Activated naive CD4-positive, alpha-beta T cell treated with anti-CD3 and anti-CD28 coated beads, Interleukin-2, amount 10 ng/mL, durations not matched to agents 7 days and 5 days (primary cell): Measurements from ENCODE around the gene TBL2.
A peak's percentile ranks its signal among the peaks of the same experiment; 100 is the strongest.
"Not testable (repeated sequence)": the region's sequence is repeated elsewhere in the genome, so short reads cannot be mapped to it uniquely, and the experiment has no call there.

Experiments
- CTCF ChIA-PET: fragments of 350-600 bp; sonication (Branson Sonifier 250); formaldehyde crosslinking; loops from one replicate; lab custom pipeline; 2021; ENCODE audit warnings: antibody characterized with exemption; lab: Charles Lee
- DNase-seq: peaks from one replicate; pipeline ENCODE4 v3.0.0-alpha.2; 2020
- H3K27ac Mint-ChIP-seq: one replicate; pipeline ENCODE4 v1.8.0; 2021; ENCODE audit warnings: mild to moderate bottlenecking, moderate library complexity, mixed read lengths
- H3K27me3 Mint-ChIP-seq: one replicate; pipeline ENCODE4 v1.8.0; 2021; ENCODE audit warnings: mild to moderate bottlenecking, mixed read lengths
- H3K36me3 Mint-ChIP-seq: one replicate; pipeline ENCODE4 v1.8.0; 2021; ENCODE audit warnings: mixed read lengths
- H3K4me1 Mint-ChIP-seq: one replicate; pipeline ENCODE4 v1.8.0; 2021; ENCODE audit warnings: mixed read lengths
- H3K4me3 Mint-ChIP-seq: one replicate; pipeline ENCODE4 v1.8.0; 2021; ENCODE audit warnings: mild to moderate bottlenecking, moderate library complexity, mixed read lengths
- H3K9me3 Mint-ChIP-seq: one replicate; pipeline ENCODE4 v1.8.0; 2021; ENCODE audit warnings: mixed read lengths

TBL2 gene

DNA sequence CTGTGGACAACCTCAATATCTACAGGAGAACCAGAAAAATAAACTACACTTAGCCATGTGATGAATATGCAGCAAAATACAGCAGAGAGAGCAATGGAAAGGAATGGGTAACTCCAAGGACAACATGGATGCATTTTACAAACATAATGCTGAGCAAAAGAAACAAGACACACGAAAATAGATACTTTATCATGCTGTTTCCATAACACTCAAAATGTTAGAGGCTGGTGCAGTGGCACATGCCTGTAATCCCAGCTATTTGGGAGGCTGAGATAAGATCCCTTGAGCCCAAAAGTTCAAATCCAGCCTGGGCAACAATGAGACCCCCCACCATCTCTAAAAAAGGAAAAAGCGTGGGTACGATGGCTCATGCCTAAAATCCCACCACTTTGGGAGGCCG is 29.2 kb downstream of the TBL2 start:
- CTCF ChIA-PET: no interaction called here
- Mint-ChIP-seq H3K27me3 (no peaks in the 10 kb centered on the region), H3K36me3 (peaks cover 32% of the 10 kb centered on the region), H3K9me3 (no peaks in the 10 kb centered on the region), H3K4me1 (peaks cover 35% of the 10 kb centered on the region), H3K27ac (no peak overlapping the region), H3K4me3 (no peak overlapping the region)
- no peak for DNase-seq

DNA sequence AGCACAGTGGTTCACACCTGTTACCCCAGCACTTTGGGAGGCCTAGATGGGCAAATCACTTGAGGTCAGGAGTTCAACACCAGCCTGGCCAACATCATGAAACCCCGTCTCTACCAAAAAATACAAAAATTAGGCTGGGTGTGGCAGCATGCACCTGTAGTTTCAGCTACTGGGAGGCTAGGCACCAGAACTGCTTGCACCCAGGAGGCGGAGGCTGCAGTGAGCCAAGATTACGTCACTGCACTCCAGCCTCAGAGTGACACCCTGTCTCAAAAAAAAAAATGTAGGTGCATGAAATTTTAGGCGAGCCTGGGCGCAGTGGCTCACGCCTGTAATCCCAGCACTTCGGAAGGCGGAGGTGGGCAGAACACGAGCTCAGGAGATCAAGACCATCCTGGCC is 30.5 kb downstream of the TBL2 start:
- H3K27me3 Mint-ChIP-seq: no peaks in the 10 kb centered on the region
- CTCF ChIA-PET: interaction anchor here (0.6 kb wide), 1 partner anchor 33 kb away, joined by 4 read pairs; no protein-coding TSS in a partner anchor
- DNase-seq: no peak
- peaks cover 36% of the 10 kb centered on the region for H3K36me3 Mint-ChIP-seq
- H3K27ac Mint-ChIP-seq: no peak overlapping the region
- no peaks in the 10 kb centered on the region for H3K9me3 Mint-ChIP-seq
- H3K4me1 Mint-ChIP-seq: peaks cover 32% of the 10 kb centered on the region
- H3K4me3 Mint-ChIP-seq: no peak overlapping the region

DNA sequence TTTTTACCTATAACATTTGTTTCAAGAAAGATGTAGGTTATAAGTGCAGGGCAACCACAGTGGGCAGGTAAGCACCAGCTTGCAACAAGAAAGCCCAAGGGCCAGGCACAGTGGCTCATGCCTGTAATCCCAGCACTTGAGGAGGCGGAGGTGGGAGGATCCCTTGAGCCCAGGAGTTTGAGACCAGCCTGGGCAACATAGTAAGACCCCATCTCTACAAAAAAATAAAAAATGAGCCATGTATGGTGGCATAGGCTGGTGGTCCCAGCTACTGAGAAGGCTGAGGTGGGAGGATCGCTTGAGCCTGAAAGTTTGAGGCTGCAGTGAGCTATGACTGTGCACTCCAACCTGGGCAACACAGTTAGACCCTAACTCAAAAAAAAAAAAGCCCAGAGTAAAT is 33.7 kb downstream of the TBL2 start:
- DNase-seq: no peak
- Mint-ChIP-seq H3K27ac (no peak overlapping the region), H3K9me3 (no peaks in the 10 kb centered on the region), H3K4me1 (peaks cover 28% of the 10 kb centered on the region), H3K27me3 (no peaks in the 10 kb centered on the region), H3K36me3 (peaks cover 51% of the 10 kb centered on the region), H3K4me3 (no peak overlapping the region)
- CTCF ChIA-PET: no interaction called here

DNA sequence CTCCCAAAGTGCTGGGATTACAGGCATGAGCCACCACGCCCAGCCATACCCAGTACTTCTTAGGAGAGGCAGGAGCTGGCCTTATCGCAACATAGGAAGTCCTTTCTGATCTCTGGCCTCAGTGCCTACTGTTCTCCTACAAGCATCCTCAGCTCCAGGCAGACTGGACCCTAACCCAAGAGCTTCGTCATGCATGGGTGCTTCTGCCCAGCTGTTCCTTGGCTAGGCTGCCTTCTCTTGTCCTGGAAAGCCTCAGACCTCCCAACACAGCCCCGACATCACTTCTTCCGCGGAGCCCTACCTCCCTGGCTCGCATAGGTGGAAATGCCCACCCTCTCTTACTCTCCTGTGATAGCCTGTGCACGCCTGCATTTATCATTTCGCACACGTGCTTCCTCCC is 36.7 kb downstream of the TBL2 start:
- CTCF ChIA-PET: no interaction called here
- Mint-ChIP-seq H3K27me3 (no peaks in the 10 kb centered on the region), H3K27ac (no peak overlapping the region)

DNA sequence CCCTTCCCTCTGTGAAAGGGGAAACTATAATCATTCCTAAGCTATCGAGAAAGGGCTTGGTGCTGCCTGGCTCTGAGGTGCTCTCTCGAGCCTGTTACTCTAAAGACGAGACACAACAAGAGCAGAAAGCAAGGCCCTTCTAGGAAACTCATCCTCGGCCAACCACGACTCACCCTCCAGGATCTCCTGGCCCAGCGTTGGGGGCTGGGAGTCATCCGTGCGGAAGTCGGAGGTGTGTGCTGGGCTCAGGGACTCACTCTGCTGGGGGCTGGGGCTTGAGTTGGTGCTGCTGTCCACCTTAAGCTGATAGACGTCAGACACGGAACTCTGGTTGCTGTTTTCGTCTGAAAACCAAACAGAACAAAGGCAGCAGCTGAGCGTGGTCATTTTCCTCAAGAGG is 38.7 kb downstream of the TBL2 start:
- peaks cover 53% of the 10 kb centered on the region for H3K36me3 Mint-ChIP-seq
- CTCF ChIA-PET: no interaction called here

More for the DNA sequence above, 36.7 kb downstream of the TBL2 start:
- H3K36me3 Mint-ChIP-seq: peaks cover 54% of the 10 kb centered on the region
- no peak overlapping the region for H3K4me3 Mint-ChIP-seq
- peaks cover 5% of the 10 kb centered on the region for H3K4me1 Mint-ChIP-seq
- no peaks in the 10 kb centered on the region for H3K9me3 Mint-ChIP-seq
- no peak for DNase-seq

DNA sequence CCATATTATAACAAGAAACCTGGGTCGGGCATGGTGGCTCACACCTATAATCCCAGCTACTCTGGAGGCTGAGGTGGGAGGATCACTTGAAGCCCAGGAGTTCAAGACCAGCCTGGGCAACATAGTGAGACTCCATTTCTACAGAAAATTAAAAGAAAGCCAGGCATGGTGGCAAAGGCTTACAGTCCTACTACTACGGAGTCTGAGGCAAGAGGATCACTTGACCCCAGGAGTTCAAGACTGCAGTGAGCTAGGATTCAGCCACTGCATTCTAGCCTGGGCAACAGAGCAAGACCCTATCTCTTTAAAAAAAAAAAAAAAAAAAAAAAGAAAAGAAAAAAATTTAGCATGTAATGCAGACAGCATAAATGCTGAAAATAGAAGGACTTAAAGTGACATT is 39.9 kb downstream of the TBL2 start:
- H3K27ac Mint-ChIP-seq, H3K9me3 Mint-ChIP-seq, DNase-seq, H3K27me3 Mint-ChIP-seq, H3K4me1 Mint-ChIP-seq, H3K4me3 Mint-ChIP-seq: not testable (repeated sequence)
- CTCF ChIA-PET: interaction anchor here (0.6 kb wide), 1 partner anchor 90 kb away, joined by 3 read pairs; no protein-coding TSS in a partner anchor
- H3K36me3 Mint-ChIP-seq: peaks cover 51% of the 10 kb centered on the region

More for the DNA sequence above, 38.7 kb downstream of the TBL2 start:
- H3K27ac Mint-ChIP-seq: no peak overlapping the region
- no peaks in the 10 kb centered on the region for H3K9me3 Mint-ChIP-seq
- DNase-seq: no peak
- no peaks in the 10 kb centered on the region for H3K27me3 Mint-ChIP-seq
- no peak overlapping the region for H3K4me3 Mint-ChIP-seq
- H3K4me1 Mint-ChIP-seq: no peaks in the 10 kb centered on the region

DNA sequence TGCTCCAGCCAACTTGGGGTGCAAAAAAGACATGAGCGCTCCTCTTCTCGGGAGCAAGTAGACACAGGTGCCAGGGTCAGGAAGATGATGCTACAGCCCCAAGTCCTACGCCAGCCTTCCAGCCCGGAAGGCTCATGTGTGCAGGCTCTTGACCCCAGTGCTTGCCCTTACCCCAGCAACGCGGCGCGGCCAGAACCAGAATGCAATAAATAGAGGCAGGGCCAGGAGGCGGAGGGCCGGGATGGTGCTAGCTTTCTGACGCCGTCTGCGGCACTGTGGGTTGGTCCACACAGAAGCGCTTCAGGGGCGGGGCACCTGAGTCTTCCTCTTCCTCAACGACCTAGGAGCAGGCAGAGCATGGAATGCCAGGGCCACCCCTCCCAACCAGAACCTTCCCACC is 41.3 kb downstream of the TBL2 start:
- no peaks in the 10 kb centered on the region for H3K4me1 Mint-ChIP-seq
- H3K4me3 Mint-ChIP-seq: no peak overlapping the region
- CTCF ChIA-PET: interaction anchor here (0.6 kb wide), 1 partner anchor 17 kb away, joined by 3 read pairs; no protein-coding TSS in a partner anchor
- peaks cover 44% of the 10 kb centered on the region for H3K36me3 Mint-ChIP-seq
- peak overlapping the region; percentile 26 for H3K27ac Mint-ChIP-seq
- no peaks in the 10 kb centered on the region for H3K27me3 Mint-ChIP-seq
- no peak for DNase-seq
- no peaks in the 10 kb centered on the region for H3K9me3 Mint-ChIP-seq

DNA sequence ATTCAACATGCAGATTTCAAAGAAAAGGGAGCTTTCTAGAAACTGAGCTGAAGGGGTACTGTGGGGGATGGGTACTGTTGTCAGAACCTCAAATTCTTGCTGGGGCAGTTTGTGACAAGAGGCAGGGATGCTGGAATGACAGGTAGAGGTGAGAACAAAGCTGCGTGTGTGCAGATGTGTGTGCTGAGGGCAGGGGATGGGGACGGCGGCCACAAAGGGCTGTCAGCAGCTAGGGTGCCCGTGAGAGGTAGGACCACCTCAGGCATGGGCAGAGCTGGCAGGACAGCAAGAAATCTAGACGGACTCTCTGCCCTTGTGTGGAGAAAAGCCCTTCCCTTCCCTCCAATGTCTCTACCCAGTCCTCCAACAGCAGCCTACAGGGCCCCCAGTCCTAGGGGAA is 41.9 kb downstream of the TBL2 start:
- CTCF ChIA-PET: interaction anchor here (0.6 kb wide), 1 partner anchor 17 kb away, joined by 3 read pairs; no protein-coding TSS in a partner anchor
- Mint-ChIP-seq H3K36me3 (peaks cover 40% of the 10 kb centered on the region), H3K27ac (no peak overlapping the region)

DNA sequence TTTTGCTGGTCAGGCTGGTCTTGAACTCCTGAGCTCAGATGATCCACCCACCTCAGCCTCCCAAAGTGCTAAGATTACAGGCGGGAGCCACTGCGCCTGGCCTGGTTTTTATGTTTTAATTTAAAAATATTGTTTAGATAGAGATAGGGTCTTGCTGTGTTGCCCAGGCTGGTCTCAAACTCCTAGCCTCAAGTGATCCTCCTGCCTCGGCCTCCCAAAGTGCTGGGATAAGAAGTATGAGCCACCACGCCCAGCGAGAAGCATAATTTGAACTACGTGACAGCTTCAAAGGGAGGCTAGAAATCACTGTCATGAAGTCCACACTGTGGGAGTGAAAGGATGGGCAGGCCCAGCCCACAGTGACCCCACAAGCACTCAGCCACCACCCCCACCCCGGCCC is 42.5 kb downstream of the TBL2 start:
- H3K4me1 Mint-ChIP-seq, CTCF ChIA-PET: not testable (repeated sequence)

More for the DNA sequence above, 41.9 kb downstream of the TBL2 start:
- H3K4me1 Mint-ChIP-seq: no peaks in the 10 kb centered on the region
- no peak overlapping the region for H3K4me3 Mint-ChIP-seq
- no peaks in the 10 kb centered on the region for H3K27me3 Mint-ChIP-seq
- DNase-seq: no peak
- H3K9me3 Mint-ChIP-seq: no peaks in the 10 kb centered on the region

DNA sequence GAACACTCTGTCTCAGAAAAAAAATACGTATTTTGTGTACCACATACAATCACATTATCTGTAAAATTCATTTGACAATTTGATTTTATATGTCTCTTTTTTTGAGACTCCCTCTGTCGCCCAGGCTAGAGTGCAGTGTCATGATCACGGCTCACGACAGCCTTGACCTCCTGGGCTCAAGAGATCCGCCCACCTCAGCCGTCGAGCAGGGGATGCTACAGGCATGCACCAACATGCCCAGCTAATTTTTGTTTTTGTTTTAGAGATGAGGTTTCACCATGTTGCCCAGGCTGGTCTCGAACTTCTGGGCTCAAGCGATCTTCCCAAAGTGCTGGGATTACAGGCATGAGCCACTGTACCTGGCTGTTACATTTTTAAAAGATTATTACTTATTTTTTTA is 44.6 kb downstream of the TBL2 start:
- no peak for DNase-seq
- Mint-ChIP-seq H3K9me3 (no peaks in the 10 kb centered on the region), H3K4me3 (no peak overlapping the region), H3K36me3 (peaks cover 31% of the 10 kb centered on the region), H3K4me1 (peaks cover 2% of the 10 kb centered on the region), H3K27me3 (no peaks in the 10 kb centered on the region), H3K27ac (no peak overlapping the region)
- CTCF ChIA-PET: no interaction called here

More for the DNA sequence above, 42.5 kb downstream of the TBL2 start:
- not testable (repeated sequence) for H3K27ac Mint-ChIP-seq, H3K27me3 Mint-ChIP-seq, H3K4me3 Mint-ChIP-seq, DNase-seq, H3K9me3 Mint-ChIP-seq
- H3K36me3 Mint-ChIP-seq: peaks cover 37% of the 10 kb centered on the region

DNA sequence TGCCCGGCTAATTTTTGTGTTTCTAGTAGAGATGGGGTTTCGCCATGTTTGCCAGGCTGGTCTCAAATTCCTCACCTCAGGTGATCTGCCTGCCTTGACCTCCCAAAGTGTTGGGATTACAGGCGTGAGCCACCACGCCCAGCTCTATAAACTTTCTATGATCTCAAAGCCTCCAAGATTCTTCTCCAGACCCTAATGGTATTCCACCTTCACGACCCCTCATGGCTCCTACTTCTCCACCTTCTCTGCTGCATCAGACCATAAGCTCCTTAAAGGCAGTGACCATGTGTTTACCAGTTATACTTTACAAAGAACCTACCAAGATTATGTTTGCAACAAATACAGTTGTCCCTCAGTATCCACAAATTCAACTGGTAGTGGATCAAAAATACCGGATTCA is 46.2 kb downstream of the TBL2 start:
- Mint-ChIP-seq H3K36me3 (peaks cover 20% of the 10 kb centered on the region), H3K27ac (peak overlapping the region; percentile 24), H3K4me1 (peaks cover 15% of the 10 kb centered on the region), H3K4me3 (no peak overlapping the region), H3K27me3 (no peaks in the 10 kb centered on the region), H3K9me3 (no peaks in the 10 kb centered on the region)
- CTCF ChIA-PET: no interaction called here
- DNase-seq: no peak

DNA sequence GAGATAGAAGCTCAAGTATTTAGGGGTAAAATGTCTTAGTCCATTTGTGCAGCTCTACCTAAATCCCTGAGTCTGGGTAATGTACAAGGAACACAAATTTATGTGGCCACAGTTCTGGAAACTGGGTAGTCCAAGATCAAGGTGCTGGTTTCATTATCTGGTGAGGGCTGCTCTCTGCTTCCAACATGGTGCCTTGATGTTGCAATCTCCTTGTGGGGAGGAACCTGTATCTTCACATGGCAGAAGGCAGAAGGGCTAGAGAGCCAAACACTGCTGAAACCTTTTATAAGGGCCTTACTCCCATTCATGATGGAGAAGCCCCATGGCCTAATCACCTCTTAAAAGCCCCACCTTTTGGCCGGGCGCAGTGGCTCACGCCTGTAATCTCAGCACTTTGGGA is 47.6 kb downstream of the TBL2 start:
- peaks cover 27% of the 10 kb centered on the region for H3K4me1 Mint-ChIP-seq
- peaks cover 10% of the 10 kb centered on the region for H3K36me3 Mint-ChIP-seq
- no peak overlapping the region for H3K27ac Mint-ChIP-seq
- CTCF ChIA-PET: no interaction called here
- no peaks in the 10 kb centered on the region for H3K27me3 Mint-ChIP-seq
- no peaks in the 10 kb centered on the region for H3K9me3 Mint-ChIP-seq
- H3K4me3 Mint-ChIP-seq: no peak overlapping the region
- no peak for DNase-seq

DNA sequence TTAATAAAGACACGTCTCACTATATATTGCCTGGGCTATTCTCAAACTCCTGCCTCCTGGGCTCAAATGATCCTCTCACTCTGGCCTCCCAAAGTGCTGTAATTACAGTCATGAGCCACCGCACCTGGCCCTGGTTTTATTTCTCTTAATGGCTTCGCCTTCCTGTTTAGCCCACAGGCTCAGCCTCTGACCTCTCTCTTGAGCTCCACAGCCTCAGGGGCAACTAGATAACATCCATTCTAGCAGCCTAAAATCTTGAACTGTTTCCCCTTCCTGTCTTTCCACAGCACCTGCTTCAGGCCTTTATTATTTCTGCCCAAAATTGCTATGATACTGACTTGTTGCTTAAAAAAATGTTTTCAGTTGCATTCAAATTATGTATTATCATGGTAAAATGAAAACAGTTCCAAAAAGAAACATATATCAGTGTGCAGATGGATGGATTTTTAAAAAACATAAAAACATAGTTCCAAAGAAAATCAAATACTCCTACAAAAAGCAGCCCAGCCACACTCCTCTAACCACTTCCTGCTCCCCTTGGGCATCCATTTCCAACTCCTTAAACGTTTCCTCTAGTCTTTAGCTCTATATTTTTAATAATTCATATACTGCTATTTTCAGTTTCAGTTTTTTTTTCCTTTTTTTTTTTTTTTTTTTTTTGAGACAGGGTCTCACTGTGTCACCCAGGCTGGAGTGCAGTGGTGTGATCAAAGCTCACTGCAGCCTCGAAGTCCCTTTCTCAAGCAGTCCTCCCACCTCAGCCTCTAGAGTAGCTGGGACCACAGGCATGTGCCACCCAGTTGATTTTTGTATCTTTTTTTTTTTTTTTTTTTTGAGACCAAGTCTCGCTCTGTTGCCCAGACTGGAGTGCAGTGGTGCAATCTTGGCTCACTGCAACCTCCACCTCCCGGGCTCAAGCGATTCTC is 51.2 kb downstream of the TBL2 start:
- no peaks in the 10 kb centered on the region for H3K9me3 Mint-ChIP-seq
- peaks cover 5% of the 10 kb centered on the region for H3K36me3 Mint-ChIP-seq
- peak overlapping the region; percentile 19 for H3K4me3 Mint-ChIP-seq
- H3K27ac Mint-ChIP-seq: peak overlapping the region; percentile 93
- no peaks in the 10 kb centered on the region for H3K27me3 Mint-ChIP-seq
- peak; percentile 43 for DNase-seq
- CTCF ChIA-PET: interaction anchor here (1.0 to 1.4 kb wide), 2 partner anchors 8 to 39 kb away, joined by 3 read pairs; no protein-coding TSS in a partner anchor
- H3K4me1 Mint-ChIP-seq: peaks cover 54% of the 10 kb centered on the region

DNA sequence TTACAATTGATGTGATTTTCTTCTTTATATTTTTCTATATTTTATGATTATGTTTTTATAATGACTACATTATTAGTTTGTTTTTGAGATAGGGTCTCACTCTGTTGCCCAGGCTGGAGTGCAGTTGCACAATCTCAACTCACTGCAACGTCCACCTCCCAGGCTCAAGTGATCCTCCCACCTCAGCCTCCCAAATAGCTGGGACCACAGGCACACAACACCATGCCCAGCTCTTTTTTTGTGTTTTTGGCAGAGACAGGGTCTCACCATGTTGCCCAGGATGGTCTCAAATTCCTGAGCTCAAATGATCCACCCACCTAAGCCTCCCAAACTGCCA is 52.3 kb downstream of the TBL2 start:
- H3K4me1 Mint-ChIP-seq: peaks cover 54% of the 10 kb centered on the region
- H3K27me3 Mint-ChIP-seq, H3K27ac Mint-ChIP-seq, CTCF ChIA-PET, H3K36me3 Mint-ChIP-seq, H3K9me3 Mint-ChIP-seq, DNase-seq: not testable (repeated sequence)
- H3K4me3 Mint-ChIP-seq: peak overlapping the region; percentile 66
